ENCODE data around the gene VPS37D. TPM values are rescaled to one million over a fixed set of nuclear protein-coding genes. Genes with fewer than 3 reads are reported as not detected.

Gene VPS37D
- total and polyA plus RNA-seq, 10 of the 15 experiments (the other 5 are each of a cell fraction or from before 2014, with no cell fraction given), result 0.10 to 0.45 (median 0.16) TPM; not detected in 6

DNA sequence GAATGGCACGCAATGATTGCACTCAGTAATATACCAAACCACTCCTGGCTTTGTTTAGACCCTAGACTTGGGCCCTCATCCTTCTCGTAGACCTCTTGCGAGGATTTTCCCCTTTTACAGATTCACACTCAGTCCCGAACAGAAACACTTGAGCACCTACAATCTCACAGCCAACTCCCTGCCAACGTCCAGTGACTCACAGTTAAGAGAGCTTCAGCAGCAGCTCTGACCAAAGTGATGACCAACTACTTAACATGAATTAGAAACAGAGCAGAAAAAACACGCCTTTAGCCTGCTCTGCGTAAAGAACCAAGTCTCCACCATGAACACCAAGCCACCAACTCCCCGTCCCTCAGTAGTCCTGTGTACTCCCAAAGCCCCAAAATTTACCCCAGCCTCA is 13.4 kb downstream of the VPS37D start:
- CTCF ChIA-PET, result interaction anchor here (1.3 kb wide), 1 partner anchor 74 kb away, joined by 4 read pairs; no protein-coding TSS in a partner anchor
- H3K9ac ChIP-seq (ENCODE audit: control insufficient read depth, insufficient read depth, low read length), result no peak overlapping the region; the same call in 1 of the 2 replicates
- WGBS (ENCODE audit: insufficient coverage, insufficient replicate concordance, low lambda C conversion rate, missing lambda C conversion rate), result 77% methylated on average over 8 of the region's 8 CpGs
- H2AFZ ChIP-seq (ENCODE audit: control insufficient read depth, low read depth, low read length), result no peak overlapping the region
- no peaks in the 10 kb centered on the region; the same call in 2 of the 3 replicates for H3K9me3 ChIP-seq (replicated peaks; ENCODE audit: control insufficient read depth, insufficient read depth, low read length)
- BruUV-seq (replicated peaks), result no TSS peak
- RAD21 ChIA-PET (ENCODE audit: unreplicated experiment), result no interaction called here
- H4K20me1 ChIP-seq (ENCODE audit: control insufficient read depth, insufficient read depth), result no peaks in the 10 kb centered on the region; the same call in 1 of the 2 replicates
- SMC1A ChIA-PET (ENCODE audit: uncharacterized antibody, unreplicated experiment), result no interaction called here
- H3K79me2 ChIP-seq (ENCODE audit: control insufficient read depth, insufficient read depth, low read length), result peaks cover 44% of the 10 kb centered on the region
- DNase-seq (ENCODE audit: low read depth, low spot score) (no peak), FAIRE-seq (no peak), ATAC-seq (no peak)
- peak overlapping the region; percentile 91; the same call in 1 of the 2 replicates for H3K4me3 ChIP-seq
- intact Hi-C loops (cut with micrococcal nuclease; ENCODE audit: unreplicated experiment) (loop anchor here (10.0 kb wide), 1 partner anchor 156 kb away; the partner anchor contains the start of gene BAZ1B), in situ Hi-C loops (cut with MboI) (no loop called here)
- H3K36me3 ChIP-seq (ENCODE audit: control insufficient read depth in 2 of 2, insufficient read depth in 2 of 2, low read length in 1 of 2), result peaks cover 2 to 3% of the 10 kb centered on the region in 2 experiments; a peak in 2 of 4 replicates
- peaks cover 12% of the 10 kb centered on the region for H3K4me1 ChIP-seq (ENCODE audit: control insufficient read depth, insufficient read depth, low read length)
- no peaks in the 10 kb centered on the region for H3K27me3 ChIP-seq (replicated peaks in 1 of 2; ENCODE audit: control insufficient read depth in 2 of 2, insufficient read depth in 2 of 2, low read length in 1 of 2)
- POLR2A ChIA-PET, result no interaction called here
- no peak overlapping the region for H3K27ac ChIP-seq (ENCODE audit: control insufficient read depth, insufficient read depth)
- H3K4me2 ChIP-seq (ENCODE audit: control insufficient read depth, insufficient read depth), result peak overlapping the region; percentile 45
- no peak for TF ChIP-seq CBX3 (IDR thresholded peaks at IDR 0.05; ENCODE audit: borderline replicate concordance, low read depth)
- TF ChIP-seq IKZF1 (conservative IDR thresholded peaks at IDR 0.05), result no peak
- TF ChIP-seq, protein P1, sequence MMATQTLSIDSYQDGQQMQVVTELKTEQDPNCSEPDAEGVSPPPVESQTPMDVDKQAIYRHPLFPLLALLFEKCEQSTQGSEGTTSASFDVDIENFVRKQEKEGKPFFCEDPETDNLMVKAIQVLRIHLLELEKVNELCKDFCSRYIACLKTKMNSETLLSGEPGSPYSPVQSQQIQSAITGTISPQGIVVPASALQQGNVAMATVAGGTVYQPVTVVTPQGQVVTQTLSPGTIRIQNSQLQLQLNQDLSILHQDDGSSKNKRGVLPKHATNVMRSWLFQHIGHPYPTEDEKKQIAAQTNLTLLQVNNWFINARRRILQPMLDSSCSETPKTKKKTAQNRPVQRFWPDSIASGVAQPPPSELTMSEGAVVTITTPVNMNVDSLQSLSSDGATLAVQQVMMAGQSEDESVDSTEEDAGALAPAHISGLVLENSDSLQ (IDR thresholded peaks at IDR 0.05), result no peak
- TF ChIP-seq STAT3 (IDR thresholded peaks at IDR 0.05; ENCODE audit: low read depth, low read length), result no peak
- no peak for TF ChIP-seq BRCA1 (IDR thresholded peaks at IDR 0.05; ENCODE audit: low read depth, low read length)
- TF ChIP-seq TARDBP (IDR thresholded peaks at IDR 0.05; ENCODE audit: borderline replicate concordance), result no peak
- no peak for TF ChIP-seq EP300 (IDR thresholded peaks at IDR 0.05; ENCODE audit: borderline replicate concordance in 1 of 2, control insufficient read depth in 1 of 2, low read depth in 2 of 2, low read length in 2 of 2)
- TF ChIP-seq SMARCA5 (IDR thresholded peaks at IDR 0.05), result no peak
- no peak for TF ChIP-seq ASH2L (IDR thresholded peaks at IDR 0.05; ENCODE audit: borderline replicate concordance, low read depth)
- TF ChIP-seq, protein P2, sequence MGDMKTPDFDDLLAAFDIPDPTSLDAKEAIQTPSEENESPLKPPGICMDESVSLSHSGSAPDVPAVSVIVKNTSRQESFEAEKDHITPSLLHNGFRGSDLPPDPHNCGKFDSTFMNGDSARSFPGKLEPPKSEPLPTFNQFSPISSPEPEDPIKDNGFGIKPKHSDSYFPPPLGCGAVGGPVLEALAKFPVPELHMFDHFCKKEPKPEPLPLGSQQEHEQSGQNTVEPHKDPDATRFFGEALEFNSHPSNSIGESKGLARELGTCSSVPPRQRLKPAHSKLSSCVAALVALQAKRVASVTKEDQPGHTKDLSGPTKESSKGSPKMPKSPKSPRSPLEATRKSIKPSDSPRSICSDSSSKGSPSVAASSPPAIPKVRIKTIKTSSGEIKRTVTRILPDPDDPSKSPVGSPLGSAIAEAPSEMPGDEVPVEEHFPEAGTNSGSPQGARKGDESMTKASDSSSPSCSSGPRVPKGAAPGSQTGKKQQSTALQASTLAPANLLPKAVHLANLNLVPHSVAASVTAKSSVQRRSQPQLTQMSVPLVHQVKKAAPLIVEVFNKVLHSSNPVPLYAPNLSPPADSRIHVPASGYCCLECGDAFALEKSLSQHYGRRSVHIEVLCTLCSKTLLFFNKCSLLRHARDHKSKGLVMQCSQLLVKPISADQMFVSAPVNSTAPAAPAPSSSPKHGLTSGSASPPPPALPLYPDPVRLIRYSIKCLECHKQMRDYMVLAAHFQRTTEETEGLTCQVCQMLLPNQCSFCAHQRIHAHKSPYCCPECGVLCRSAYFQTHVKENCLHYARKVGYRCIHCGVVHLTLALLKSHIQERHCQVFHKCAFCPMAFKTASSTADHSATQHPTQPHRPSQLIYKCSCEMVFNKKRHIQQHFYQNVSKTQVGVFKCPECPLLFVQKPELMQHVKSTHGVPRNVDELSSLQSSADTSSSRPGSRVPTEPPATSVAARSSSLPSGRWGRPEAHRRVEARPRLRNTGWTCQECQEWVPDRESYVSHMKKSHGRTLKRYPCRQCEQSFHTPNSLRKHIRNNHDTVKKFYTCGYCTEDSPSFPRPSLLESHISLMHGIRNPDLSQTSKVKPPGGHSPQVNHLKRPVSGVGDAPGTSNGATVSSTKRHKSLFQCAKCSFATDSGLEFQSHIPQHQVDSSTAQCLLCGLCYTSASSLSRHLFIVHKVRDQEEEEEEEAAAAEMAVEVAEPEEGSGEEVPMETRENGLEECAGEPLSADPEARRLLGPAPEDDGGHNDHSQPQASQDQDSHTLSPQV (IDR thresholded peaks at IDR 0.05), result no peak
- TF ChIP-seq, protein P3, sequence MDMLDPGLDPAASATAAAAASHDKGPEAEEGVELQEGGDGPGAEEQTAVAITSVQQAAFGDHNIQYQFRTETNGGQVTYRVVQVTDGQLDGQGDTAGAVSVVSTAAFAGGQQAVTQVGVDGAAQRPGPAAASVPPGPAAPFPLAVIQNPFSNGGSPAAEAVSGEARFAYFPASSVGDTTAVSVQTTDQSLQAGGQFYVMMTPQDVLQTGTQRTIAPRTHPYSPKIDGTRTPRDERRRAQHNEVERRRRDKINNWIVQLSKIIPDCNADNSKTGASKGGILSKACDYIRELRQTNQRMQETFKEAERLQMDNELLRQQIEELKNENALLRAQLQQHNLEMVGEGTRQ (IDR thresholded peaks at IDR 0.05; ENCODE audit: borderline replicate concordance, low read depth, low read length), result no peak
- no peak for TF ChIP-seq ZNF384 (IDR thresholded peaks at IDR 0.05; ENCODE audit: borderline replicate concordance, low read depth, low read length)
- TF ChIP-seq, protein P4, sequence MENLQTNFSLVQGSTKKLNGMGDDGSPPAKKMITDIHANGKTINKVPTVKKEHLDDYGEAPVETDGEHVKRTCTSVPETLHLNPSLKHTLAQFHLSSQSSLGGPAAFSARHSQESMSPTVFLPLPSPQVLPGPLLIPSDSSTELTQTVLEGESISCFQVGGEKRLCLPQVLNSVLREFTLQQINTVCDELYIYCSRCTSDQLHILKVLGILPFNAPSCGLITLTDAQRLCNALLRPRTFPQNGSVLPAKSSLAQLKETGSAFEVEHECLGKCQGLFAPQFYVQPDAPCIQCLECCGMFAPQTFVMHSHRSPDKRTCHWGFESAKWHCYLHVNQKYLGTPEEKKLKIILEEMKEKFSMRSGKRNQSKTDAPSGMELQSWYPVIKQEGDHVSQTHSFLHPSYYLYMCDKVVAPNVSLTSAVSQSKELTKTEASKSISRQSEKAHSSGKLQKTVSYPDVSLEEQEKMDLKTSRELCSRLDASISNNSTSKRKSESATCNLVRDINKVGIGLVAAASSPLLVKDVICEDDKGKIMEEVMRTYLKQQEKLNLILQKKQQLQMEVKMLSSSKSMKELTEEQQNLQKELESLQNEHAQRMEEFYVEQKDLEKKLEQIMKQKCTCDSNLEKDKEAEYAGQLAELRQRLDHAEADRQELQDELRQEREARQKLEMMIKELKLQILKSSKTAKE (IDR thresholded peaks at IDR 0.05; ENCODE audit: low read depth, poor library complexity, severe bottlenecking), result no peak
- no peak for TF ChIP-seq STAT1 (conservative IDR thresholded peaks at IDR 0.05)
- TF ChIP-seq, protein P5, sequence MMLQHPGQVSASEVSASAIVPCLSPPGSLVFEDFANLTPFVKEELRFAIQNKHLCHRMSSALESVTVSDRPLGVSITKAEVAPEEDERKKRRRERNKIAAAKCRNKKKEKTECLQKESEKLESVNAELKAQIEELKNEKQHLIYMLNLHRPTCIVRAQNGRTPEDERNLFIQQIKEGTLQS (IDR thresholded peaks at IDR 0.05; ENCODE audit: borderline replicate concordance, extremely low read depth, low read depth, low read length), result no peak
- TF ChIP-seq YBX1 (IDR thresholded peaks at IDR 0.05), result no peak

Data from GM12878 (cell line).